ENCODE data around the gene MYO1H.

Gene MYO1H

DNA sequence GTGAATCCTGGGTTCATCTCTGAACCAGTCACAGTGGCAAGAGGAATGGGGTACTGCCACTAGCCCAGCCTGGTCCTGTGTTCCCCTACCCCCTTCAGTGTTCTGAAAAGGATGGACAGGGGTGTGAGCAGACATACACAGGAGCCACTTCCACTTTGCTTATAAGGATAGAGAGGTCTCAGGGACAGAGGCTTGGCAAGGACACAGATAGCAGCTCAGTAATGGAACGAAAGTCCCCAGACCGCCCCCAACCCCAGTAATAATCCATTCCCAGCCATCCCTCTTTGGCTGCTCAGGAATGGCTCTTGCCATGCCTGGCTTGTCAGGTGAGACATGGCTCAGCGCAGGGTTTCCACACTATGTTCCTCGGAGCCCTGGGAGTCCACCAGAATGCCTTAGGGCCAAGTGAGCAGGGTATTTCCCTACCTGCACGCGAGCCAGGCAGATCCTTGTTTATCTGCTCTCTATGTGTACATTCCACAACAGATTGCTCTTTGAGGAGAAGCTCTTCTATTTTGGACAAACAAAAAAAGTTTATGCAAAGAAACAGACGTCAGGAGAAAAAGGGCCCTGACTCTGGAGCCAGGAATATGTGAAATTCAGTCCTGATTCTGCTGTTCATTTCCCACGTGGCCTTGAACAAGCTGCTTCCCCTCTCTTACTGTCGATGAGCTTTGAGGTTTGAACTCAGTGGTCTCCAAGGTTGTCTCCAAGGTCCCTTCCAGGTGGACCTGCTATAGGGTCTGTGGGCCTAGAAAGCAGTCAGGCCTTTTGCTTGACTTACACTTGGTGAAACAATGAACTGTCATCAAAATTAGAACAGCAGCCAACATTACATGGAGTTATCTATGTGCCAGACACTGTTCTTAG, 139.7 kb downstream of the MYO1H start:
- H3K36me3 ChIP-seq (ENCODE audit: control insufficient read depth, insufficient read depth, low read length), result peaks cover 72% of the 10 kb centered on the region
- H3K9ac ChIP-seq (ENCODE audit: low read length), result no peak overlapping the region
- no peaks in the 10 kb centered on the region for H3K4me1 ChIP-seq (ENCODE audit: control insufficient read depth, insufficient read depth, low read length)
- H3K27ac ChIP-seq (ENCODE audit: low read depth, low read length), result no peak overlapping the region
- no peaks in the 10 kb centered on the region for H3K27me3 ChIP-seq (ENCODE audit: control insufficient read depth, insufficient read depth, low read length)
- H3K4me3 ChIP-seq (ENCODE audit: low read length), result no peak overlapping the region

GRCh38 chr12:109488051-109488665, 140.5 kb downstream of the MYO1H start:
- Histone ChIP-seq H3K4me3 (ENCODE audit: low read length) (no peak overlapping the region), H3K36me3 (ENCODE audit: control insufficient read depth, insufficient read depth, low read length) (peaks cover 73% of the 10 kb centered on the region), H3K27me3 (ENCODE audit: control insufficient read depth, insufficient read depth, low read length) (no peaks in the 10 kb centered on the region), H3K9ac (ENCODE audit: low read length) (no peak overlapping the region), H3K4me1 (ENCODE audit: control insufficient read depth, insufficient read depth, low read length) (no peaks in the 10 kb centered on the region), H3K27ac (ENCODE audit: low read depth, low read length) (no peak overlapping the region)

GRCh38 chr12:109489016-109489954, 141.6 kb downstream of the MYO1H start:
- Histone ChIP-seq H3K27ac (ENCODE audit: low read depth, low read length) (no peak overlapping the region), H3K4me1 (ENCODE audit: control insufficient read depth, insufficient read depth, low read length) (no peaks in the 10 kb centered on the region), H3K36me3 (ENCODE audit: control insufficient read depth, insufficient read depth, low read length) (peaks cover 68% of the 10 kb centered on the region), H3K9ac (ENCODE audit: low read length) (no peak overlapping the region), H3K4me3 (ENCODE audit: low read length) (no peak overlapping the region), H3K27me3 (ENCODE audit: control insufficient read depth, insufficient read depth, low read length) (no peaks in the 10 kb centered on the region)

GRCh38 chr12:109489955-109490565, 142.4 kb downstream of the MYO1H start:
- Histone ChIP-seq H3K36me3 (ENCODE audit: control insufficient read depth, insufficient read depth, low read length) (peaks cover 65% of the 10 kb centered on the region), H3K27me3 (ENCODE audit: control insufficient read depth, insufficient read depth, low read length) (no peaks in the 10 kb centered on the region), H3K27ac (ENCODE audit: low read depth, low read length) (no peak overlapping the region)

GRCh38 chr12:109491671-109492070, 144.0 kb downstream of the MYO1H start:
- H3K27ac ChIP-seq (ENCODE audit: low read depth, low read length), result no peak overlapping the region
- H3K36me3 ChIP-seq (ENCODE audit: control insufficient read depth, insufficient read depth, low read length), result peaks cover 50% of the 10 kb centered on the region

More at GRCh38 chr12:109489955-109490565, 142.4 kb downstream of the MYO1H start:
- H3K4me3 ChIP-seq (ENCODE audit: low read length), result no peak overlapping the region
- no peak overlapping the region for H3K9ac ChIP-seq (ENCODE audit: low read length)
- no peaks in the 10 kb centered on the region for H3K4me1 ChIP-seq (ENCODE audit: control insufficient read depth, insufficient read depth, low read length)

GRCh38 chr12:109492371-109492770, 144.7 kb downstream of the MYO1H start:
- Histone ChIP-seq H3K4me1 (ENCODE audit: control insufficient read depth, insufficient read depth, low read length) (no peaks in the 10 kb centered on the region), H3K4me3 (ENCODE audit: low read length) (no peak overlapping the region), H3K27me3 (ENCODE audit: control insufficient read depth, insufficient read depth, low read length) (no peaks in the 10 kb centered on the region), H3K36me3 (ENCODE audit: control insufficient read depth, insufficient read depth, low read length) (peaks cover 43% of the 10 kb centered on the region), H3K9ac (ENCODE audit: low read length) (no peak overlapping the region), H3K27ac (ENCODE audit: low read depth, low read length) (no peak overlapping the region)

More at GRCh38 chr12:109491671-109492070, 144.0 kb downstream of the MYO1H start:
- H3K9ac ChIP-seq (ENCODE audit: low read length), result no peak overlapping the region
- no peaks in the 10 kb centered on the region for H3K27me3 ChIP-seq (ENCODE audit: control insufficient read depth, insufficient read depth, low read length)
- H3K4me1 ChIP-seq (ENCODE audit: control insufficient read depth, insufficient read depth, low read length), result no peaks in the 10 kb centered on the region
- H3K4me3 ChIP-seq (ENCODE audit: low read length), result no peak overlapping the region

DNA sequence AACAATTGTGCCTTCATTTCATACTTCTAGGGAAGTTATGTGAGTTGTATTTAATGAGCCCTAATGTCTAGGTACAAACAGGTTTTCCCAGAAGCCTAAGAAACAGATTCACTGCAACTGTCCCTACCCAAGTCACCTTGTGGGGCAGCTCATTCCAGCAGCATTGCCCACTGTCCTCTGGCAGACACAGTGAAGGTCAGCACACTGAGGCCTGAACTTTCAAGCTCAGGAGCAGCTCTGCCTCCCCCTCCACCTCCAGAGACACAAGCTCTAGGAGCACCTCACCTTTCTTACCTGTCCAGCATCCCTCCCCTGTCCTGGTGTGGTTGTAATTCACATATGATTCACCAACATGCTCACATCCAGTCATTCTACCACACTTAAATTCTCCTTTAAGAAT, 145.4 kb downstream of the MYO1H start:
- Histone ChIP-seq H3K27me3 (ENCODE audit: control insufficient read depth, insufficient read depth, low read length) (no peaks in the 10 kb centered on the region), H3K4me1 (ENCODE audit: control insufficient read depth, insufficient read depth, low read length) (no peaks in the 10 kb centered on the region), H3K4me3 (ENCODE audit: low read length) (no peak overlapping the region), H3K36me3 (ENCODE audit: control insufficient read depth, insufficient read depth, low read length) (peaks cover 36% of the 10 kb centered on the region), H3K9ac (ENCODE audit: low read length) (no peak overlapping the region), H3K27ac (ENCODE audit: low read depth, low read length) (no peak overlapping the region)

- Histone ChIP-seq H3K4me1 (ENCODE audit: control insufficient read depth, insufficient read depth, low read length) (no peaks in the 10 kb centered on the region), H3K27ac (ENCODE audit: low read depth, low read length) (no peak overlapping the region), H3K36me3 (ENCODE audit: control insufficient read depth, insufficient read depth, low read length) (peaks cover 35% of the 10 kb centered on the region), H3K9ac (ENCODE audit: low read length) (no peak overlapping the region), H3K4me3 (ENCODE audit: low read length) (no peak overlapping the region), H3K27me3 (ENCODE audit: control insufficient read depth, insufficient read depth, low read length) (no peaks in the 10 kb centered on the region)
Measured at GRCh38 chr12:109493938-109494337, 146.2 kb downstream of the MYO1H start.

DNA sequence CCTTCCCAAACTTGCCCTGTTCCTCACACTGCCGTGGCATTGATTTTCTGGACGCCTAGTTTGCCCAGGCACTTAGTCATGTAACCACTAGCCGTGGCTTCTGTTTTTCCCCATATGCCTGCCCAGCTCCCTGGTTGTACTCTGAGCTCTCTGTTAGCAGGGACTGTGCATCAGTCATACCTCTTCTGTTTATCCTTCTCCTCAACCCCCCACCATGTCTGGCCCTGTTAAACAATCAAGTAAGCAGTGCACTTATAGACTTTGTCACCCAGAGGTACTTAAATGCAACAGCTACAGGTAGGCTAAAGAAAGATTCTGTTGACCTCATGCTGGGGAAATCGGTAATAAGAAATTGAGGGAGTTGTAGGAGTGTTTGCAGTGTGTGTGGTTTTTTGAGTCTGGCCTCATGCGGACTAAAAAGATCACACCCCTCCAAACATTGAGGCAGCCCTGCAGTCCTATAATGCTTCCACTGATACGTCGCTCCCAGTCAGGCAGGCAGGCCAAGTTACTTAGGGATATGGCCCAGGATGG, 146.7 kb downstream of the MYO1H start:
- Histone ChIP-seq H3K27me3 (ENCODE audit: control insufficient read depth, insufficient read depth, low read length) (no peaks in the 10 kb centered on the region), H3K27ac (ENCODE audit: low read depth, low read length) (no peak overlapping the region), H3K4me1 (ENCODE audit: control insufficient read depth, insufficient read depth, low read length) (no peaks in the 10 kb centered on the region), H3K4me3 (ENCODE audit: low read length) (no peak overlapping the region), H3K36me3 (ENCODE audit: control insufficient read depth, insufficient read depth, low read length) (peaks cover 35% of the 10 kb centered on the region), H3K9ac (ENCODE audit: low read length) (no peak overlapping the region)

DNA sequence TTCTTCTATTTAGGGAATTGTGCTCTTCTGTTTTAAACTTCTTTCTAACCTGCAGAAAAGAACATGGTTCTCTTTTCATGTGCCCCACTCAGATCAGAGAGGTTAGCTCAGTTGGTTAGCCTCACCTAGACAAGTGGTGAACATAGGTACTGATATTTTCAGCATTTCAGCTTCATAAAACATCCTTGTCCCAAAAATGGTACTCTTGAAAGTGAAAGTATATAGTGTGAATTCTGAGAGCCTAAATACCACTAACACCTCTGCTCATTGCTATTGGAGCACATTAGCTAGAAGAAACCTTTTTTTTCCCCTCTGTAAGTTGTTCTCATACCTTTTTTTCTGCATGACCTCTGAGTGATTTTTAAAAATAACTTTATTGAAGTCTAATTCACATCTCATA, 147.3 kb downstream of the MYO1H start:
- H3K27me3 ChIP-seq (ENCODE audit: control insufficient read depth, insufficient read depth, low read length), result no peaks in the 10 kb centered on the region
- H3K9ac ChIP-seq (ENCODE audit: low read length), result no peak overlapping the region
- H3K4me1 ChIP-seq (ENCODE audit: control insufficient read depth, insufficient read depth, low read length), result no peaks in the 10 kb centered on the region
- H3K27ac ChIP-seq (ENCODE audit: low read depth, low read length), result no peak overlapping the region
- H3K36me3 ChIP-seq (ENCODE audit: control insufficient read depth, insufficient read depth, low read length), result peaks cover 32% of the 10 kb centered on the region
- H3K4me3 ChIP-seq (ENCODE audit: low read length), result no peak overlapping the region

DNA sequence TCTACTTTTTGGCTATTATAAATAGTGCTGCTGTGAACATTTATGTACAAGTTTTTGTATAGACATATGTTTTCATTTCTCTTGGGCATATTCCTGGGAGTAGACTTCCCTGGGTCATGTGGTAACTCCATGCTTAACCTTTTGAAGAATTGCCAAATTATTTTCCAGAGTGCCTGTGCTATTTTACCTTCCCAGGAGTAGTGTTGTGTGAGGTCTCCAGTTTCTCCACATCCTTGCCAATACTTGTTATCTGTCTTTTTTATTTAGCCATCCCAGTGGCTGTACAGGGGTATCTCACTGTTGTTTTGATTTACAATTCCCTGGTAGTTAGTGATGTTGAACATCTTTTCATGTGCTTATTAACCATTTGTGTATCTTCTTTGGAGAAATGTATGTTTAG, 148.6 kb downstream of the MYO1H start:
- Histone ChIP-seq H3K27ac (ENCODE audit: low read depth, low read length) (no peak overlapping the region), H3K36me3 (ENCODE audit: control insufficient read depth, insufficient read depth, low read length) (peaks cover 37% of the 10 kb centered on the region), H3K4me3 (ENCODE audit: low read length) (no peak overlapping the region), H3K9ac (ENCODE audit: low read length) (no peak overlapping the region), H3K4me1 (ENCODE audit: control insufficient read depth, insufficient read depth, low read length) (no peaks in the 10 kb centered on the region), H3K27me3 (ENCODE audit: control insufficient read depth, insufficient read depth, low read length) (no peaks in the 10 kb centered on the region)

Measured in rectal smooth muscle tissue (tissue), 1 donor.